ENCODE measurements around the gene PLIN4.

DNA sequence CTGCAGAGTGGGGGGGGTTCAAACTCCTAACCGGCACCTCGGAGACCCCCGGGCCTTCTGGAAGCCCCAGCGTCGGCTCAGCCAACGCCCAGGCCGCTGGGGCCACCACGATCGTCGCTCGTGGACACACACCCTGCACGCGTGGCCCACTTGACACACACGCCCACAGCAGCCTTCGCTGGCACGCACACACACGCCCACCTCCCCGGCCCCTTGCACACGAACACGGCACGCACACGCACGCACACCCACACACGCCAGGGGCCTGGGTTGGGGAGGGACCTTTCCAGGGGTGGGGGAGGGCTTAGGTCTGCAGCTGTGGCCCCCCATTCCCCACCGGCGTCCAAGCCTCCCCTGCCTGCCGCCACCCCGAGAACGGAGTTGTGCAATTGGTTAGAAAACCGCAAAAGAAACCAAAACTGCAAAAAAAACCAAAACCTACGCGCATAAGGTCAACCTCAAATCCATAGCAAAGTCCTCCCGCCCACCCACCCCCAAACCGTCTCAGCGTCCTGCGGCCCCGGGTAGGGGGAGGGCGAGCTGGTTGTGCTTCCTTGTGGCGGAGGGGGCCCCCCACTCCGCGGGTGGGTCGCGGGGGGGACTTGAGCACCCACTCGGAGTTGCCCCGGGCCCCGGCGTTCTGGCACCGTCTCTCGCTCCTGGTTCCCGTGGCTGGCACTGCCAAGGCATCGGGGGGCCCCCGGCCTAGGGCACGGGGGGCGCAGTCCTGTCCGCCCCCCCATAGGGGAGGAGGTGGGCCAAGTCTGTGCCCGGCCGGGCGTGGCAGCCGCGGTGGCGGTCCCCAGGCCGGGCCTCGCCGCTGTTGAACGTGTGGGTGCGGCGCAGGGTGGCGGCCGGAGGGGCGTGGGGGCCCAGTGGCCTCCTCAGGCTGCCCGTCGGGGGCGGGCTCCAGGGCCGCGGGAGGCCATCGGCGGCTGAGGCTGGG is 24.9 kb upstream of the PLIN4 start:
- no peak for TF ChIP-seq EZH2 (IDR thresholded peaks at IDR 0.05)
- TF ChIP-seq POLR2AphosphoS5 (IDR thresholded peaks at IDR 0.05; ENCODE audit: borderline replicate concordance, low read depth, low read length): no peak

All from SK-N-MC (cell line).